Stimulated activated CD4-positive, alpha-beta T cell treated with anti-CD3 and anti-CD28 coated beads, TNF-alpha, amount 100 ng/mL, for 4 hours (primary cell): Measurements from ENCODE around the gene PPFIA3.
A peak's percentile ranks its signal among the peaks of the same experiment; 100 is the strongest.
"Not testable (repeated sequence)": the region's sequence is repeated elsewhere in the genome, so short reads cannot be mapped to it uniquely, and the experiment has no call there.

Source experiments
- DNase-seq, 3 experiments: peaks; one replicate each; pipeline ENCODE4 v3.0.0-alpha.2; 2020; ENCODE audit warnings: low read depth in 3 of 3

The PPFIA3 gene

GRCh38 chr19:49103331-49104085, 15.8 kb upstream of the PPFIA3 start:
- no peak for DNase-seq

GRCh38 chr19:49104229-49104864, 15.0 kb upstream of the PPFIA3 start:
- no peak for DNase-seq

- DNase-seq, result peak; percentile 34 to 49 (median 44)
These were observed 12.7 kb upstream of the PPFIA3 start for GRCh38 chr19:49106648-49107135.

GRCh38 chr19:49107625-49108459, 11.5 kb upstream of the PPFIA3 start:
- DNase-seq, result no peak

GRCh38 chr19:49109051-49109450, 10.3 kb upstream of the PPFIA3 start:
- no peak for DNase-seq

GRCh38 chr19:49109569-49110233, 9.6 kb upstream of the PPFIA3 start:
- no peak for DNase-seq

GRCh38 chr19:49110567-49110966, 8.8 kb upstream of the PPFIA3 start:
- no peak for DNase-seq

GRCh38 chr19:49111218-49111998, 7.9 kb upstream of the PPFIA3 start:
- DNase-seq, result no peak

- DNase-seq, result peak; percentile 40 to 64 (median 63)
These were observed 5.3 kb upstream of the PPFIA3 start, which contains the start of gene LIN7B for GRCh38 chr19:49113762-49114629. Gene LIN7B (plus strand): TSS chr19:49114370. CDS start chr19:49114405, 35 bp downstream.

- peak in 2 of 3 experiments; percentile 33 to 35 for DNase-seq
These were observed 4.5 kb upstream of the PPFIA3 start for GRCh38 chr19:49114630-49115363.

GRCh38 chr19:49116544-49116943, 2.8 kb upstream of the PPFIA3 start:
- no peak for DNase-seq

- DNase-seq, result no peak
These were observed 1.4 kb upstream of the PPFIA3 start for GRCh38 chr19:49117677-49118564.

GRCh38 chr19:49118565-49119410, 556 bp upstream of the PPFIA3 start, which contains the start of gene C19orf73:
Gene C19orf73 (minus strand): TSS chr19:49119143. CDS start chr19:49119022, 121 bp downstream.
- DNase-seq, result peak; percentile 88 to 94 (median 94)

GRCh38 chr19:49120325-49120683, 960 bp downstream of the PPFIA3 start:
- no peak for DNase-seq

- DNase-seq, result no peak
These were observed 1.5 kb downstream of the PPFIA3 start for GRCh38 chr19:49120868-49121267.

- DNase-seq, result not testable (repeated sequence)
These were observed 2.5 kb downstream of the PPFIA3 start for GRCh38 chr19:49121841-49122240.

GRCh38 chr19:49123285-49123684, 3.9 kb downstream of the PPFIA3 start:
- DNase-seq, result not testable (repeated sequence)
